Keratinocyte (primary cell): ENCODE measurements around the gene CCNYL1.

ENCODE experiments used
- EZH2 ChIP-seq: IDR thresholded peaks from one replicate; pipeline ENCODE4 v1.6.1; 2012; ENCODE audit warnings: inconsistent platforms, mild to moderate bottlenecking, low read length, moderate library complexity
- TF ChIP-seq, protein P1 (sequence below), 3 experiments: IDR thresholded peaks in 1 of 3; conservative IDR thresholded peaks in 1 of 3; optimal IDR thresholded peaks in 1 of 3; 2 replicates in 2 of 3; 3 replicates in 1 of 3; pipeline versions ENCODE3 to v1.5.1; 2011; ENCODE audit warnings: low read length in 3 of 3, mild to moderate bottlenecking in 3 of 3, moderate library complexity in 2 of 3, control low read depth in 1 of 3, inconsistent platforms in 1 of 3; ENCODE audit not compliant: insufficient read depth in 2 of 3; ENCODE audit errors: extremely low read depth in 1 of 3

DNA sequence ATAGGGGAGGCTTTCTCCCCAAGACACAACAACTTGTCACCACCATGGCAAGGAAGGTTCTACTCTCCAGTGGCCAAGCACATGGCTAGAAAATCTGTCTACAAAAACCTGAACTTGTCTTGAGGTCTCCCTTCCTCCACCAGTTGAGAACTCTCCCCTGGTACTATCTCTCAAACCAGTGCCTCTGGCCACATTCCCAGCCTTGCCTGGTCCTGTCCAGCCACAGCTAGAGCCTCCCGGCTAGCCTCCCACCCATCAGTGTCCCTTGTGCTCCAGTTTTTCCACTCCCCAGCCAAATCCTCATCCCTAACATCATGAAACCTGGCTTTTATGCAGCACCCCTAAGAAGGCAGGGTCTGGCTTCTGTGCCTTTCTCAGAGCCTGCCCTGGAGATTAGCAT lies 79.5 kb downstream of the CCNYL1 start:
- TF ChIP-seq, protein P1, sequence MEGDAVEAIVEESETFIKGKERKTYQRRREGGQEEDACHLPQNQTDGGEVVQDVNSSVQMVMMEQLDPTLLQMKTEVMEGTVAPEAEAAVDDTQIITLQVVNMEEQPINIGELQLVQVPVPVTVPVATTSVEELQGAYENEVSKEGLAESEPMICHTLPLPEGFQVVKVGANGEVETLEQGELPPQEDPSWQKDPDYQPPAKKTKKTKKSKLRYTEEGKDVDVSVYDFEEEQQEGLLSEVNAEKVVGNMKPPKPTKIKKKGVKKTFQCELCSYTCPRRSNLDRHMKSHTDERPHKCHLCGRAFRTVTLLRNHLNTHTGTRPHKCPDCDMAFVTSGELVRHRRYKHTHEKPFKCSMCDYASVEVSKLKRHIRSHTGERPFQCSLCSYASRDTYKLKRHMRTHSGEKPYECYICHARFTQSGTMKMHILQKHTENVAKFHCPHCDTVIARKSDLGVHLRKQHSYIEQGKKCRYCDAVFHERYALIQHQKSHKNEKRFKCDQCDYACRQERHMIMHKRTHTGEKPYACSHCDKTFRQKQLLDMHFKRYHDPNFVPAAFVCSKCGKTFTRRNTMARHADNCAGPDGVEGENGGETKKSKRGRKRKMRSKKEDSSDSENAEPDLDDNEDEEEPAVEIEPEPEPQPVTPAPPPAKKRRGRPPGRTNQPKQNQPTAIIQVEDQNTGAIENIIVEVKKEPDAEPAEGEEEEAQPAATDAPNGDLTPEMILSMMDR (optimal IDR thresholded peaks at IDR 0.05 in 1 of 3, IDR thresholded peaks at IDR 0.05 in 1 of 3, conservative IDR thresholded peaks at IDR 0.05 in 1 of 3; ENCODE audit: extremely low read depth in 1 of 3, insufficient read depth in 2 of 3, low read length in 3 of 3), result no peak
- no peak for TF ChIP-seq EZH2
